Activated T-helper 2 cell treated with anti-CD3 and anti-CD28 coated beads, Interferon-gamma antibody, Interleukin-2, Interleukin-4, amounts not matched to agents 10 μg/mL and 5 μg/mL and 100 μg/mL, durations not matched to agents 14 hours and 24 hours and 36 hours (primary cell): Measurements from ENCODE around the gene LMO1. TPM values are rescaled to one million over a fixed set of nuclear protein-coding genes. Genes with fewer than 3 reads are reported as not detected.

Experiments used
- DNase-seq: peaks from one replicate; pipeline ENCODE4 v3.0.0; 2021; ENCODE audit warnings: low spot score
- H3K27ac Mint-ChIP-seq: one replicate; pipeline ENCODE4 v1.8.0; 2021; ENCODE audit warnings: mixed read lengths
- H3K27me3 Mint-ChIP-seq: one replicate; pipeline ENCODE4 v1.8.0; 2021; ENCODE audit warnings: low read depth, mixed read lengths
- H3K36me3 Mint-ChIP-seq: one replicate; pipeline ENCODE4 v1.8.0; 2021; ENCODE audit warnings: low read depth, mixed read lengths
- H3K4me1 Mint-ChIP-seq: one replicate; pipeline ENCODE4 v1.8.0; 2021; ENCODE audit warnings: low read depth, mixed read lengths
- H3K4me3 Mint-ChIP-seq: one replicate; pipeline ENCODE4 v1.8.0; 2021; ENCODE audit warnings: low read depth, mild to moderate bottlenecking, moderate library complexity, mixed read lengths
- H3K9me3 Mint-ChIP-seq: one replicate; pipeline ENCODE4 v1.8.0; 2021; ENCODE audit warnings: mixed read lengths
- intact Hi-C: fragments of 100-400 bp; cut with micrococcal nuclease; formaldehyde crosslinking; loops from one replicate; pipeline ENCODE4 v1.15.1; 2023
- total RNA-seq: library from RNA; stranded (reverse); gene quantifications from 2 replicates; pipeline ENCODE4 v1.2.3, GENCODE V29; 2022

LMO1 gene
- total RNA-seq, 1 donor from 2014 or later, result not detected

DNA sequence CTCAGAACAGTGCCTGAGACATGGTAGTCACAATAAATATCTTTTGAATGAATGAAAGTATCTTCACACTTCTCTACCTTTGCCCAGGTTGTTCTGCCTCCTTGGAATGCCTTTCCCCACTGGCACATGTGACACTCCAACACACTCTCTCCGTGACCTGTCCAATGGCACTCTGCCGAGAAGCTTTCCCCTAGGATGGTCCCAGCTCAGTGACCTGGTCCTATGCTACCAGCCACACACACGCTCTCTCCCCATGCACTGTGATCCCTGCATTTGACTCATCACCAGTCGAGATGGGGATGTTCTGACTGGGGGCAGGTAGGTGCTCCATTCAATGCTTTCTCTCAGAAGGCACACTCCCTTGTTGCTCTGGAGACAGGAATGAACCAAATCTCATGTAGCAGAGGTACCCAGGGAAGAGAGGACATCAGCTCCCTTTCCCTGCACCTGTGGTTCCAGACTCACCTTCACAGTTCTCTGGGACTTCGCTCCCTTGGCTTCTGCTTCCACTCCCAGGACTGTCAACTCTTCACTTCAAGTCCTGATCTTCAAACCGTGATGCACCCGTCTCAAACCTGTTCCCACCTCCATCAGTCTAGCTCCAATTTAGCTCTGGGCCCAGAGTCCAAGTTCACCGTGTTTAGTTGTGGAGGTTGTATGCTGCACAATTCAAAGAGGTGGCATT, 30.7 kb upstream of the LMO1 start:
- Mint-ChIP-seq H3K36me3 (no peaks in the 10 kb centered on the region), H3K4me1 (no peaks in the 10 kb centered on the region), H3K27ac (no peak overlapping the region), H3K9me3 (no peaks in the 10 kb centered on the region), H3K4me3 (no peak overlapping the region), H3K27me3 (peaks cover under 1% of the 10 kb centered on the region)
- intact Hi-C loops, result no loop called here
- DNase-seq, result no peak

DNA sequence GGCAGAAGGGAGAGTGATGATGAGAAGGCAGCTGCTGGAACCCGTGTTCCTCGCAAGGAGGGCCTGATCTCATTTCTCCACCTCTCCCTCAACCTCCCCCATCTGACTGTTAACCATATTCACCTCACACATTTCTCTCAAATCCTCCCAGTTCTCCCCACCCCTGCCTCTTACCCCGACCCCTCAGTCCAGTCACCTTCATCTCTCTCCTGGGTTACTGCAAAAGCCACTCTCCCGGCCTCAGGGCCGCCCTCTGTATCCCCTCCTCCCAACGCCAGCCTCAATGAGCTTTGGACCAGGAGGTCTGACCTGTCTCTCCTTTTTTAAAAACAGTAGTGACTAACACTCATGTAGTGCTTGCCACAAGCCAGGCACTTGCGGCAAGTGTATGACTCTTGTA, 29.5 kb upstream of the LMO1 start:
- H3K27me3 Mint-ChIP-seq, result no peaks in the 10 kb centered on the region
- H3K27ac Mint-ChIP-seq, result no peak overlapping the region
- H3K4me3 Mint-ChIP-seq, result no peak overlapping the region
- intact Hi-C loops, result no loop called here
- H3K4me1 Mint-ChIP-seq, result no peaks in the 10 kb centered on the region
- no peaks in the 10 kb centered on the region for H3K9me3 Mint-ChIP-seq
- H3K36me3 Mint-ChIP-seq, result no peaks in the 10 kb centered on the region
- no peak for DNase-seq

GRCh38 chr11:8292351-8292750, 28.7 kb upstream of the LMO1 start:
- intact Hi-C loops, result no loop called here
- no peaks in the 10 kb centered on the region for H3K4me1 Mint-ChIP-seq
- H3K36me3 Mint-ChIP-seq, result no peaks in the 10 kb centered on the region
- H3K27me3 Mint-ChIP-seq, result no peaks in the 10 kb centered on the region
- no peak overlapping the region for H3K27ac Mint-ChIP-seq
- DNase-seq, result no peak
- H3K4me3 Mint-ChIP-seq, result no peak overlapping the region
- no peaks in the 10 kb centered on the region for H3K9me3 Mint-ChIP-seq

GRCh38 chr11:8291421-8292350, 28.0 kb upstream of the LMO1 start:
- no peak for DNase-seq

DNA sequence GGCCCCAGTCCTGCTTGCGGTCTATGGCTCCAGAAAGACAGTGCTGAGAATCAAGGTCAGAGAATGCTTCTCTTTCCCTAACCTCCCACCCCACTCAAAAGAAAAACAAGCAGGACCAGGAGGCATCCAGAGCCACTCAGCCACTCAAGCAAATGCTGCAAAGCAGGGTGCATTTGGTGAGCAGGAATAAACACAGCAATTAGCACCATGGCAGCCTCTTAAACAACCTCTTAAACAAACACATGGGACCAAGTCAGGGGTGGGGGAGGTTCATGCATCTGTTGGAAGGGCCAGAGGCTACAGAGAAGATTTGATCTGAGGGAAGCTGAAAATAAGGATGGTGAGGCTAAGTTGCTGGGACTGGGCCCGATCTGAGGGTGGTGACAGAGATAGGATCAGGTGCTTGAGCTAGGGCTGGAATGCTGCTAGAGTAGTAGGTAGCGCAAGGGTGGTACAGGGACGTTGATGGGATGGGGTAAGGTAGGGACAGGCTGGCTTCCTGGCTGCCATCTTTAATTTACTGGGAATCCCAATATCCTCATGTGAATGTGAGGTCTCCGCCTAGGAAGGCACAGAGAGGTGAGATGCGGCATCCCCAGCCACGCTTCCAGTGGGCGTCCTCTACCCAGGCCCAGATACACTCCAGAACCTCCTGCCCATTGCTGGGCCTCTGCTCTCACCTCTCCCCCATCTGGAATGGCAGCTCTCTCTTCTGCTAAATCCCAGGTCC, 26.6 kb upstream of the LMO1 start:
- Mint-ChIP-seq H3K27me3 (no peaks in the 10 kb centered on the region), H3K36me3 (no peaks in the 10 kb centered on the region), H3K4me3 (no peak overlapping the region), H3K9me3 (no peaks in the 10 kb centered on the region), H3K4me1 (no peaks in the 10 kb centered on the region), H3K27ac (no peak overlapping the region)
- intact Hi-C loops, result no loop called here
- no peak for DNase-seq

More at GRCh38 chr11:8291421-8292350, 28.0 kb upstream of the LMO1 start:
- H3K36me3 Mint-ChIP-seq, result no peaks in the 10 kb centered on the region
- no peak overlapping the region for H3K27ac Mint-ChIP-seq
- no peaks in the 10 kb centered on the region for H3K4me1 Mint-ChIP-seq
- H3K27me3 Mint-ChIP-seq, result no peaks in the 10 kb centered on the region
- intact Hi-C loops, result no loop called here
- no peaks in the 10 kb centered on the region for H3K9me3 Mint-ChIP-seq
- H3K4me3 Mint-ChIP-seq, result no peak overlapping the region

DNA sequence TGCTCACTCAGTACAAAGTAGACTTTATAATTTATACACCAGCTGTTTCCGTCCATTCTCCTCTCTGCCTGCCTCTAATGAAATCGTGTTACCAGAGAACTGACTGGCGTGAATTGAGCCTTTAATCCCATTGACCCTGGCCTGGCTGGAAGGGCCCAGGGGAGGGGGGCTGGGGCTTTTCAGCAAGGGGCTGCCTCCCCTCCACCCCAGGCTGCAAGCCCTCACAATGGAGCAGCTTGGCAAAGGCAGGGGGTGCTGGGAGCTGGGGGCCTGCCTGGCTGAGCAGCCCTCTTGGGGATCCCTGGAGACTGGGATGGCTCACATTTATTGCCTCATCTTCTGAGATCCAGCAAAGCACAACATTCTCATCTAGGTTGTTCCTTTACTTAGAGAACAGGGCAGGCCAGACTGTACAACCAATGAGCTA, 25.8 kb upstream of the LMO1 start:
- no peaks in the 10 kb centered on the region for H3K36me3 Mint-ChIP-seq
- DNase-seq, result no peak
- no peak overlapping the region for H3K27ac Mint-ChIP-seq
- no peaks in the 10 kb centered on the region for H3K4me1 Mint-ChIP-seq
- intact Hi-C loops, result no loop called here
- no peaks in the 10 kb centered on the region for H3K9me3 Mint-ChIP-seq
- peaks cover 4% of the 10 kb centered on the region for H3K27me3 Mint-ChIP-seq
- no peak overlapping the region for H3K4me3 Mint-ChIP-seq

DNA sequence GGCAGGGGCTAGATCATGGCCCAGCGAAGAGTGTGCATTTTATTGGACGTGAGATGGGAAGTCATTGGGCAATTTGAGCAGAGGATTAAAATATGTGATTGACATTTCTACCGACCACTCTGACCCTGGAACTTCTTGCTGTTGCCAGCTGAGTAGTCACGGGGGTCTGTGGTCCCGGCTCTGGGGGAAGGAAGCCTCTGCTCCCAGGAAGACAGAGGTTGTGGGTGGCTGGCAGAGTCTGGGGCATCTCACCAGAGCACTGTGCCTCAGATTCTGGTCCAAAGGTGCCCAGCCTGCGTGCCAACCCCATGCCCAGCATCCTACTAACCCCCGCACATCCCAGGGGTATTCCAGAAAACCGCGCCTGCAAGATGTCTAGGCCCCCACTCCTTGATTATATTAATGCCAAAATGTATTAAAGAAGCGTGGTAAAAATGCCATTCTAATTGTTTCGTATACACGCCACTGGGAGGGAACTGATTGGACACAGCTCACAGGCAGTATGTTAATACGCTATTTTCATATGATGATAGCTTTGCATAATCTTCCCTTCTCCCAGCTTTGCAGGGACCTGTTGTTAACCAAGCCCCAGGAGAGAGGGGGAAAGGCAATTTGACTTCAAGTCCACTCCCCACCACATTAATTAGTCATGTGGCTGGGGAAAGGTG, 25.3 kb upstream of the LMO1 start:
- no peaks in the 10 kb centered on the region for H3K36me3 Mint-ChIP-seq
- H3K9me3 Mint-ChIP-seq, result no peaks in the 10 kb centered on the region
- intact Hi-C loops, result no loop called here
- no peak overlapping the region for H3K27ac Mint-ChIP-seq
- H3K27me3 Mint-ChIP-seq, result peaks cover 8% of the 10 kb centered on the region
- H3K4me3 Mint-ChIP-seq, result no peak overlapping the region
- DNase-seq, result no peak
- no peaks in the 10 kb centered on the region for H3K4me1 Mint-ChIP-seq

- intact Hi-C loops, result no loop called here
- Mint-ChIP-seq H3K4me1 (no peaks in the 10 kb centered on the region), H3K27ac (no peak overlapping the region), H3K36me3 (no peaks in the 10 kb centered on the region), H3K4me3 (no peak overlapping the region), H3K9me3 (no peaks in the 10 kb centered on the region), H3K27me3 (peaks cover 8% of the 10 kb centered on the region)
- no peak for DNase-seq
Observed at GRCh38 chr11:8288166-8288772, 24.6 kb upstream of the LMO1 start.

GRCh38 chr11:8287703-8288102, 24.0 kb upstream of the LMO1 start:
- no peak overlapping the region for H3K27ac Mint-ChIP-seq
- H3K9me3 Mint-ChIP-seq, result no peaks in the 10 kb centered on the region
- H3K27me3 Mint-ChIP-seq, result peaks cover 8% of the 10 kb centered on the region
- intact Hi-C loops, result no loop called here
- DNase-seq, result no peak
- H3K36me3 Mint-ChIP-seq, result no peaks in the 10 kb centered on the region
- no peak overlapping the region for H3K4me3 Mint-ChIP-seq
- no peaks in the 10 kb centered on the region for H3K4me1 Mint-ChIP-seq

DNA sequence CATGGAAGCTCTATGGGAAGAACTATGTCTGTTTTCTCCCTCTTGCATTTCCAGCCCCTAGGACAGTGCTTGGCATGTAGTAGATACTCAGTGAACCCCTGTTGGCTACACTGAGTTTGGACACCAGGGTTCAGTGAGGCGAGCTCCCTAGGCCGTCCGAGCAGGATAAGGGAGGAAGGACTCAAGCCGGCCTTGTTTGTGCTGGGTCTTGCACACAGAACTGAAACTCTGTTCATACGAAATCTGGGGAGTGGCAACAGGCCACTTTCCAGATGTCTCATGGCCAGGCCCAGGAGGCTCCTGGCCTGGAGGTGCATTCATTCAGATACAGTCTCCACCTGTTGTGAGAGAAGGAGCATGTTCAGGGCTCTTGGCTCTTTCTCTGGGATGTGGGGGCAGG, 23.6 kb upstream of the LMO1 start:
- Mint-ChIP-seq H3K36me3 (no peaks in the 10 kb centered on the region), H3K9me3 (no peaks in the 10 kb centered on the region), H3K4me1 (no peaks in the 10 kb centered on the region), H3K27ac (no peak overlapping the region), H3K27me3 (peaks cover 8% of the 10 kb centered on the region), H3K4me3 (no peak overlapping the region)
- DNase-seq, result no peak
- intact Hi-C loops, result no loop called here

DNA sequence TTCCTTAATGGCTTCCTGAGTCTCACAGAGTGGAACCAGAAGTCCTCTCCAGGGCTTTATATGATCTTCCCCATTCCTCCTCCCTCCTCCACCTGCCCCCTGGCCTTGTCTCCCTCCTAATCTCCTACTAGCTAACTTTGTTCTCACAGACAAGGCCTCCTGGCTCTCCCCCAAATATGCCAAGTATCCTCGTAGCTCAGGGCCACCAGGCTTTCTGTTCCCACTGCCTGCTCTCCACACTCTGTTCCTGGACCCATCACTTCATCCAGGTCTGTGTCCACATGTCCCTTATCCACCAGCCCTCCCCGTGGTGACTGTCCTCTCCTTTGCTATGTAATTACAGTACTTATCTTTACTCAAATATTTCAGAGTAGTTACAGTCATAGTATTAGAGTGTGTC, 23.2 kb upstream of the LMO1 start:
- no peak for DNase-seq
- intact Hi-C loops, result no loop called here

DNA sequence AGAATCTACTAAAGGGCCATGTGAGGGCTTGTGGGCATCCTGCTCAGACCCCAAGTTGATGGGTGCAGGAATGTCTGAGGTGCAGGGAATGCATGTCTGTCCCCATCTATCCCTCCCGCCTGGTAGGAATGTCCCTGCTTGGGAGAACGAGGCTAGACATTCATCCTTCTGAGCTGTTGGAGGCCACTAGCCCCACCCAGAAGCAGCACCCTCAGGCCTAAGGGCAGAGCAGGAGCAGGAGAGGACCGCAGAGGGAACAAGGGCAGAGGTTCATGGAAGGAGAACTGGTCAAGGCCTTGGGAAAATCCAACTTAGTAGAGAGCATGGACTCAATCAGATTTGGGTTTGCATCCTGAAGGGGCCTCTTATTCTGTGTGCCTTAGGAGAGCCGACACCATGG, 22.1 kb upstream of the LMO1 start:
- no peaks in the 10 kb centered on the region for H3K9me3 Mint-ChIP-seq
- no peaks in the 10 kb centered on the region for H3K4me1 Mint-ChIP-seq
- no peaks in the 10 kb centered on the region for H3K36me3 Mint-ChIP-seq
- H3K27ac Mint-ChIP-seq, result no peak overlapping the region
- no peak for DNase-seq
- H3K27me3 Mint-ChIP-seq, result peaks cover 8% of the 10 kb centered on the region
- no peak overlapping the region for H3K4me3 Mint-ChIP-seq
- intact Hi-C loops, result no loop called here

More for the DNA sequence above, 23.2 kb upstream of the LMO1 start:
- no peak overlapping the region for H3K4me3 Mint-ChIP-seq
- H3K36me3 Mint-ChIP-seq, result no peaks in the 10 kb centered on the region
- no peak overlapping the region for H3K27ac Mint-ChIP-seq
- no peaks in the 10 kb centered on the region for H3K9me3 Mint-ChIP-seq
- no peaks in the 10 kb centered on the region for H3K4me1 Mint-ChIP-seq
- peaks cover 8% of the 10 kb centered on the region for H3K27me3 Mint-ChIP-seq
